IMR-90 (cell line): ENCODE results near the gene RETN. TPM values are rescaled to one million over a fixed set of nuclear protein-coding genes. Genes with fewer than 3 reads are reported as not detected.

ENCODE experiments used
- ATAC-seq: fragments of 200-7000 bp; cut with Tn5 transposase; 2 replicates; pipeline ENCODE4 v1.9.1; 2020; ENCODE audit warnings: low read depth, mild to moderate bottlenecking, moderate library complexity
- BruUV-seq: library from RNA; stranded (reverse); fragments of 400-500 nt; replicated peaks from 2 replicates; lab custom pipeline; 2021; lab: Mats Ljungman, UMichigan
- CTCF ChIA-PET: fragments of 300-600 bp; formaldehyde crosslinking; extraction: SDS; loops from one replicate; lab custom pipeline; 2021; ENCODE audit warnings: antibody characterized with exemption; lab: Yijun Ruan, JAX
- POLR2A ChIA-PET: fragments of 300-600 bp; sonication (Branson Sonifier 250); formaldehyde crosslinking; loops from one replicate; lab custom pipeline; 2022; ENCODE audit warnings: antibody characterized with exemption; ENCODE audit not compliant: unreplicated experiment; lab: Charles Lee
- DNase-seq: peaks from one replicate; pipeline ENCODE4 v3.0.0; 2013
- H2AFZ ChIP-seq: replicated peaks from 2 replicates; pipeline ENCODE3; 2013; ENCODE audit warnings: low read length, mild to moderate bottlenecking; ENCODE audit not compliant: poor library complexity
- H2AK5ac ChIP-seq: 2 replicates; pipeline ENCODE4 v1.6.1; 2013; ENCODE audit warnings: low read depth, low read length, inconsistent platforms
- H2AK9ac ChIP-seq: replicated peaks from 2 replicates; pipeline ENCODE3; 2013; ENCODE audit warnings: mild to moderate bottlenecking, low read depth, low read length, moderate library complexity; ENCODE audit not compliant: poor library complexity
- H2BK120ac ChIP-seq: 2 replicates; pipeline ENCODE4 v1.6.1; 2013; ENCODE audit warnings: low read depth, low read length, inconsistent platforms
- H2BK15ac ChIP-seq: 3 replicates; pipeline ENCODE4 v1.6.1; 2013; ENCODE audit warnings: low read depth, low read length, inconsistent platforms
- H2BK20ac ChIP-seq: 2 replicates; pipeline ENCODE4 v1.6.1; 2013; ENCODE audit warnings: low read depth, mild to moderate bottlenecking, inconsistent platforms, low read length, moderate library complexity
- H2BK5ac ChIP-seq: 2 replicates; pipeline ENCODE4 v1.6.1; 2013; ENCODE audit warnings: mild to moderate bottlenecking, low read depth, low read length, inconsistent platforms; ENCODE audit not compliant: poor library complexity, severe bottlenecking
- H3K14ac ChIP-seq: replicated peaks from 2 replicates; pipeline ENCODE4 v1.6.1; 2013; ENCODE audit warnings: low read depth, low read length, inconsistent platforms
- H3K18ac ChIP-seq: 2 replicates; pipeline ENCODE4 v1.6.1; 2013; ENCODE audit warnings: low read depth, low read length, control low read depth
- H3K23ac ChIP-seq: 2 replicates; pipeline ENCODE4 v1.6.1; 2013; ENCODE audit warnings: low read depth, low read length, inconsistent platforms
- H3K27ac ChIP-seq: 2 replicates; pipeline ENCODE4 v1.5.1; 2013; ENCODE audit warnings: mild to moderate bottlenecking, control low read depth, low read length; ENCODE audit not compliant: insufficient read depth
- H3K27me3 ChIP-seq: 2 replicates; pipeline ENCODE4 v1.6.1; 2013; ENCODE audit warnings: low read length; ENCODE audit not compliant: control insufficient read depth, insufficient read depth
- H3K36me3 ChIP-seq: 2 replicates; pipeline ENCODE4 v1.6.1; 2013; ENCODE audit warnings: low read length, mixed read lengths; ENCODE audit not compliant: control insufficient read depth, insufficient read depth
- H3K4ac ChIP-seq: 2 replicates; pipeline ENCODE4 v1.6.1; 2013; ENCODE audit warnings: low read depth, low read length, inconsistent platforms
- H3K4me1 ChIP-seq: 2 replicates; pipeline ENCODE4 v1.6.1; 2013; ENCODE audit warnings: low read length, mixed read lengths; ENCODE audit not compliant: control insufficient read depth, insufficient read depth
- H3K4me2 ChIP-seq: 2 replicates; pipeline ENCODE4 v1.6.1; 2013; ENCODE audit warnings: low read depth, mild to moderate bottlenecking, control low read depth, low read length, moderate library complexity
- H3K4me3 ChIP-seq: 2 replicates; pipeline ENCODE4 v1.5.1; 2013; ENCODE audit warnings: low read depth, mild to moderate bottlenecking, control low read depth, low read length, moderate library complexity; ENCODE audit not compliant: insufficient read depth
- H3K56ac ChIP-seq: 2 replicates; pipeline ENCODE4 v1.6.1; 2013; ENCODE audit warnings: low read length, inconsistent platforms; ENCODE audit not compliant: insufficient read depth; ENCODE audit errors: extremely low read depth
- H3K79me1 ChIP-seq, 2 experiments: 2 replicates each; pipeline ENCODE4 v1.6.1; 2013; ENCODE audit warnings: low read length in 2 of 2, inconsistent platforms in 1 of 2, low read depth in 1 of 2
- H3K9ac ChIP-seq: 2 replicates; pipeline ENCODE4 v1.6.1; 2013; ENCODE audit warnings: low read depth, low read length, control low read depth
- H3K9me1 ChIP-seq: 2 replicates; pipeline ENCODE4 v1.6.1; 2013; ENCODE audit warnings: low read length, inconsistent platforms; ENCODE audit not compliant: insufficient read depth
- H3K9me3 ChIP-seq: 2 replicates; pipeline ENCODE4 v1.6.1; 2013; ENCODE audit warnings: low read length; ENCODE audit not compliant: control insufficient read depth, insufficient read depth
- H4K20me1 ChIP-seq: 2 replicates; pipeline ENCODE4 v1.6.1; 2013; ENCODE audit warnings: low read length, inconsistent platforms; ENCODE audit not compliant: insufficient read depth
- H4K5ac ChIP-seq: 2 replicates; pipeline ENCODE4 v1.6.1; 2013; ENCODE audit warnings: mild to moderate bottlenecking, low read depth, low read length, control low read depth
- H4K8ac ChIP-seq, 2 experiments: 2 replicates each; pipeline ENCODE4 v1.6.1; 2013; ENCODE audit warnings: low read depth in 2 of 2, low read length in 2 of 2, control low read depth in 1 of 2, inconsistent platforms in 1 of 2
- H4K91ac ChIP-seq: 2 replicates; pipeline ENCODE4 v1.6.1; 2013; ENCODE audit warnings: low read depth, low read length, inconsistent platforms; ENCODE audit not compliant: insufficient read depth
- BHLHE40 ChIP-seq: fragments of 150-350 bp; IDR thresholded peaks from 2 replicates; pipeline ENCODE4 v1.6.1; 2016; ENCODE audit warnings: mild to moderate bottlenecking, low read depth, low read length
- CEBPB ChIP-seq: IDR thresholded peaks from 2 replicates; pipeline ENCODE4 v1.6.1; 2012; ENCODE audit warnings: low read depth, low read length, improper control_type of control experiment
- CHD1 ChIP-seq: IDR thresholded peaks from 2 replicates; pipeline ENCODE4 v1.6.1; 2012; ENCODE audit warnings: low read depth, low read length, improper control_type of control experiment
- CTCF ChIP-seq: conservative IDR thresholded peaks from 2 replicates; pipeline ENCODE4 v1.5.1; 2012; ENCODE audit warnings: mild to moderate bottlenecking, low read depth, low read length, improper control_type of control experiment
- ELK1 ChIP-seq: fragments of 150-350 bp; IDR thresholded peaks from 2 replicates; pipeline ENCODE4 v1.6.1; 2016; ENCODE audit warnings: low read depth, mild to moderate bottlenecking, low read length, moderate library complexity, borderline replicate concordance
- FOS ChIP-seq: fragments of 150-350 bp; IDR thresholded peaks from 2 replicates; pipeline ENCODE4 v1.6.1; 2016; ENCODE audit warnings: low read depth, low read length
- MAFK ChIP-seq: IDR thresholded peaks from 2 replicates; pipeline ENCODE4 v1.6.1; 2012; ENCODE audit warnings: low read depth, low read length, improper control_type of control experiment
- MAZ ChIP-seq: IDR thresholded peaks from 2 replicates; pipeline ENCODE4 v1.6.1; 2012; ENCODE audit warnings: low read depth, mild to moderate bottlenecking, low read length, improper control_type of control experiment, moderate library complexity, borderline replicate concordance
- MXI1 ChIP-seq: IDR thresholded peaks from 2 replicates; pipeline ENCODE4 v1.6.1; 2012; ENCODE audit warnings: low read depth, mild to moderate bottlenecking, low read length, moderate library complexity, borderline replicate concordance
- NFE2L2 ChIP-seq: fragments of 150-350 bp; IDR thresholded peaks from 2 replicates; pipeline ENCODE4 v1.6.1; 2016; ENCODE audit warnings: low read depth, mild to moderate bottlenecking, low read length
- POLR2A ChIP-seq: IDR thresholded peaks from 2 replicates; pipeline ENCODE4 v1.6.1; 2012; ENCODE audit warnings: mild to moderate bottlenecking, low read depth, low read length
- RAD21 ChIP-seq: IDR thresholded peaks from 2 replicates; pipeline ENCODE4 v1.6.1; 2012; ENCODE audit warnings: low read length, improper control_type of control experiment
- RFX5 ChIP-seq: IDR thresholded peaks from 2 replicates; pipeline ENCODE4 v1.8.0; 2012; ENCODE audit warnings: low read depth, mild to moderate bottlenecking, low read length, moderate library complexity
- SMC3 ChIP-seq: fragments of 150-350 bp; IDR thresholded peaks from 2 replicates; pipeline ENCODE4 v1.6.1; 2016; ENCODE audit warnings: low read depth, mild to moderate bottlenecking, antibody characterized with exemption, low read length, moderate library complexity
- USF2 ChIP-seq: fragments of 150-350 bp; IDR thresholded peaks from 2 replicates; pipeline ENCODE4 v1.6.1; 2017; ENCODE audit warnings: mild to moderate bottlenecking, antibody characterized with exemption, low read length, low read depth
- WGBS, 2 experiments: methylation state at CpG; one replicate each; pipeline versions ENCODE4 v1.1.5 to v1.1.7; 2013; ENCODE audit warnings: missing lambda C conversion rate in 2 of 2; ENCODE audit not compliant: insufficient read length in 1 of 2; ENCODE audit errors: extremely low coverage in 2 of 2; 5-methylcytosine and 5-hydroxymethylcytosine counted together
- dilution Hi-C: fragments of 300-500 bp; cut with HindIII; formaldehyde crosslinking; loops from one replicate; pipeline ENCODE4 v1.14.3; 2018; ENCODE audit warnings: low sequenced_read_pairs; ENCODE audit not compliant: unreplicated experiment
- in situ Hi-C: fragments of 300-500 bp; cut with MboI; formaldehyde crosslinking; loops from 3 replicates; pipeline ENCODE4 v1.14.3; 2019; ENCODE audit warnings: low sequenced_read_pairs, inconsistent platforms, mixed read lengths
- intact Hi-C: fragments of 100-400 bp; cut with micrococcal nuclease; formaldehyde crosslinking; loops from 2 replicates; pipeline ENCODE4 v1.10.0; 2022
- polyA plus RNA-seq, 3 experiments: library from polyadenylated mRNA; depleted of rRNA; stranded (reverse); fragments of >200 nt; gene quantifications; 2 replicates each; pipeline ENCODE4 v1.2.3, GENCODE V29; 2012; ENCODE audit warnings: low replicate concordance in 1 of 3
- total RNA-seq: library from RNA; depleted of rRNA; stranded (reverse); fragments of >200 nt; gene quantifications from 2 replicates; pipeline ENCODE4 v1.2.3, GENCODE V29; 2012

Gene RETN
- total and polyA plus RNA-seq, 2 of the 4 experiments (the other 2 are of a cell fraction) = not detected

- intact Hi-C loops = loop anchor here (1.0 kb wide), 2 partner anchors 28 to 147 kb away; partner anchors contain the start of gene TRAPPC5
- Histone ChIP-seq H2AK5ac (no peak overlapping the region), H3K23ac (no peak overlapping the region), H3K9me1 (no peaks in the 10 kb centered on the region), H3K9ac (no peak overlapping the region), H4K5ac (peak overlapping the region; percentile 59; the same call in 1 of the 2 replicates), H2AFZ (peak overlapping the region; percentile 83), H3K14ac (0 out of 2 replicates have a peak overlapping the region, but pooled peaks have one; percentile 54), H3K27me3 (peaks cover 6% of the 10 kb centered on the region; the same call in 1 of the 2 replicates), H4K8ac (peak overlapping the region in 1 of 2 experiments; percentile 31; a peak in 1 of 4 replicates), H3K79me1 (no peaks in the 10 kb centered on the region), H2BK120ac (no peak overlapping the region), H3K4me3 (peak overlapping the region; percentile 8; the same call in 1 of the 2 replicates), H3K4ac (no peak overlapping the region), H3K18ac (no peak overlapping the region), H3K4me2 (peak overlapping the region; percentile 70), H4K20me1 (no peaks in the 10 kb centered on the region), H3K56ac (no peak overlapping the region), H3K36me3 (no peaks in the 10 kb centered on the region), H4K91ac (no peak overlapping the region), H3K9me3 (no peaks in the 10 kb centered on the region), H3K27ac (no peak overlapping the region), H3K4me1 (no peaks in the 10 kb centered on the region), H2BK5ac (no peak overlapping the region), H2BK20ac (no peak overlapping the region), H2AK9ac (no peak overlapping the region), H2BK15ac (no peak overlapping the region)
- in situ Hi-C loops = no loop called here
- no TSS peak for BruUV-seq
- DNase-seq = peak; percentile 60
- dilution Hi-C loops = no loop called here
- ChIA-PET CTCF (interaction anchor here (0.7 to 1.4 kb wide), 3 partner anchors 14 to 148 kb away, joined by 3 to 9 read pairs (median 3); partner anchors contain the start of genes PET100 and XAB2), POLR2A (no interaction called here)
- ATAC-seq = peak; percentile 90
- WGBS, 2 experiments = 28% methylated on average over 6 of the region's 28 CpGs; no CpG with 5 or more reads in 1 of the 2 experiments
- TF ChIP-seq BHLHE40 (no peak), ELK1 (no peak), MAFK (no peak), CEBPB (peak; percentile 79), NFE2L2 (no peak), CHD1 (no peak), RFX5 (no peak), MXI1 (no peak), RAD21 (peak; percentile 62), SMC3 (peak; percentile 71), POLR2A (no peak), MAZ (0 out of 2 replicates have a peak, but pooled peaks have one; percentile 21), USF2 (no peak), CTCF (peak; percentile 97), FOS (no peak)
Observed at GRCh38 chr19:7652061-7652641, 16.7 kb upstream of the RETN start.
